Activated CD4-positive, alpha-beta T cell treated with anti-CD3 and anti-CD28 coated beads, Interleukin-2, amount 10 ng/mL, durations not matched to agents 7 days and 5 days (primary cell): Measurements from ENCODE around the gene CPE. TPM values are rescaled to one million over a fixed set of nuclear protein-coding genes. Genes with fewer than 3 reads are reported as not detected.
"Not testable (repeated sequence)": the region's sequence is repeated elsewhere in the genome, so short reads cannot be mapped to it uniquely, and the experiment has no call there.

ENCODE experiments used
- CTCF ChIA-PET: fragments of 350-600 bp; sonication (Branson Sonifier 250); formaldehyde crosslinking; loops from one replicate; lab custom pipeline; 2021; ENCODE audit warnings: antibody characterized with exemption; lab: Charles Lee
- POLR2A ChIA-PET: fragments of 350-600 bp; sonication (Branson Sonifier 250); formaldehyde crosslinking; loops from one replicate; lab custom pipeline; 2021; ENCODE audit warnings: antibody characterized with exemption; lab: Charles Lee
- DNase-seq: peaks from one replicate; pipeline ENCODE4 v3.0.0-alpha.2; 2020
- H3K27ac Mint-ChIP-seq: one replicate; pipeline ENCODE4 v1.8.0; 2021; ENCODE audit warnings: mild to moderate bottlenecking, moderate library complexity, mixed read lengths
- H3K27me3 Mint-ChIP-seq: one replicate; pipeline ENCODE4 v1.8.0; 2021; ENCODE audit warnings: mixed read lengths
- H3K36me3 Mint-ChIP-seq: one replicate; pipeline ENCODE4 v1.8.0; 2021; ENCODE audit warnings: low read depth, mixed read lengths
- H3K4me1 Mint-ChIP-seq: one replicate; pipeline ENCODE4 v1.8.0; 2021; ENCODE audit warnings: mixed read lengths
- H3K4me3 Mint-ChIP-seq: one replicate; pipeline ENCODE4 v1.8.0; 2021; ENCODE audit warnings: mild to moderate bottlenecking, moderate library complexity, mixed read lengths
- H3K9me3 Mint-ChIP-seq: one replicate; pipeline ENCODE4 v1.8.0; 2021; ENCODE audit warnings: mixed read lengths
- total RNA-seq, 2 experiments: library from RNA; stranded (reverse); gene quantifications; one replicate each; pipeline ENCODE4 v1.2.3, GENCODE V29; 2021

The CPE gene
- total RNA-seq, result not detected

DNA sequence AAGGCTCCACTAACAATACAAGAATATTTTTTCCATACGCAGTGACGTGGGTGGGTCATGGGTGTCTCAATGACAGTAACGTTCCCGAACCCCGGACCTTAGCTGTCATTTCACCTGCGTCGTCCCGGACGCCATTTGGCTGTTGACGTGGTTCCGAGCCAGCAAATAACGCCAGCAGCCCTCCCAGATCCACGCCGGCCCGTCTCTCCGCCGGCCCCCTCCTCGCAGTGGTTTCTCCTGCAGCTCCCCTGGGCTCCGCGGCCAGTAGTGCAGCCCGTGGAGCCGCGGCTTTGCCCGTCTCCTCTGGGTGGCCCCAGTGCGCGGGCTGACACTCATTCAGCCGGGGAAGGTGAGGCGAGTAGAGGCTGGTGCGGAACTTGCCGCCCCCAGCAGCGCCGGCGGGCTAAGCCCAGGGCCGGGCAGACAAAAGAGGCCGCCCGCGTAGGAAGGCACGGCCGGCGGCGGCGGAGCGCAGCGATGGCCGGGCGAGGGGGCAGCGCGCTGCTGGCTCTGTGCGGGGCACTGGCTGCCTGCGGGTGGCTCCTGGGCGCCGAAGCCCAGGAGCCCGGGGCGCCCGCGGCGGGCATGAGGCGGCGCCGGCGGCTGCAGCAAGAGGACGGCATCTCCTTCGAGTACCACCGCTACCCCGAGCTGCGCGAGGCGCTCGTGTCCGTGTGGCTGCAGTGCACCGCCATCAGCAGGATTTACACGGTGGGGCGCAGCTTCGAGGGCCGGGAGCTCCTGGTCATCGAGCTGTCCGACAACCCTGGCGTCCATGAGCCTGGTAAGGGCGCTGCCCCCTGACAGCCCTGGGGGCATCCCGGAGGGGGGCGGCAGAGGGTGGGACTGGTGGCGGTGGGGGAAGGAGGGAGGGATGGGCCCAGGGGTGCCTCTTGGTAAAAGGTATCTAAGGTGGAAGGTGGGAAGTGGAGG is at the start of gene CPE:
Gene CPE, plus strand, starts transcription at position 264 of the 933 bp plus-strand sequence. Its CDS starts 214 bp downstream, at position 478.
- Mint-ChIP-seq H3K4me3 (peak within 1 kb of the TSS; percentile 55), H3K36me3 (no peaks in the 10 kb centered on the region), H3K27ac (no peak within 1 kb of the TSS), H3K4me1 (no peaks in the 10 kb centered on the region), H3K9me3 (no peaks in the 10 kb centered on the region), H3K27me3 (peaks cover 72% of the 10 kb centered on the region)
- ChIA-PET POLR2A (no interaction called here), CTCF (interaction anchor here (0.6 to 1.1 kb wide), 3 partner anchors 20 to 417 kb away, joined by 3 read pairs; no protein-coding TSS in a partner anchor)
- peak; percentile 47 for DNase-seq

DNA sequence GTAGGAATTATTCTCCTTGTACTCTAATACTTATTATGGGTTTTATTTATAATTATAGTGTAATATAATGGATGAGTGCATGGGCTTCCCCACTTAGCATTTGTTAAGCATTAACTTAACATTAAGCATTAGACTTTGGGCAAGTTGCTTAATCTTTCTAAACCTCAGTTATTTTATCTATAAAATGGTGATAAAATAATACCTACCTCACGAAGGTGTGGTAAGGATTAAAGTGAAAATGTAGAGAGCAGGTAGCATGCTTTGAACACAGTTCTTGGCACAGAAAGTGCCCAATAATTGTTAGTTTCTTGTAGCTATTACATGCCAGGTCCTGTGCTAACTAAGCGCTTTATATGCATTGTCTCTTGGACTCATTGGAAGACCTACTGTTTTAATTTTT is 48.7 kb upstream of the CPE start:
- H3K4me1 Mint-ChIP-seq, result peaks cover 35% of the 10 kb centered on the region
- CTCF ChIA-PET, result interaction anchor here (0.6 to 1.3 kb wide), 4 partner anchors 14 to 129 kb away, joined by 4 read pairs; no protein-coding TSS in a partner anchor
- H3K9me3 Mint-ChIP-seq, result no peaks in the 10 kb centered on the region
- peak overlapping the region; percentile 45 for H3K4me3 Mint-ChIP-seq
- DNase-seq, result no peak
- no peaks in the 10 kb centered on the region for H3K27me3 Mint-ChIP-seq
- peaks cover 37% of the 10 kb centered on the region for H3K36me3 Mint-ChIP-seq
- H3K27ac Mint-ChIP-seq, result no peak overlapping the region
- POLR2A ChIA-PET, result no interaction called here

DNA sequence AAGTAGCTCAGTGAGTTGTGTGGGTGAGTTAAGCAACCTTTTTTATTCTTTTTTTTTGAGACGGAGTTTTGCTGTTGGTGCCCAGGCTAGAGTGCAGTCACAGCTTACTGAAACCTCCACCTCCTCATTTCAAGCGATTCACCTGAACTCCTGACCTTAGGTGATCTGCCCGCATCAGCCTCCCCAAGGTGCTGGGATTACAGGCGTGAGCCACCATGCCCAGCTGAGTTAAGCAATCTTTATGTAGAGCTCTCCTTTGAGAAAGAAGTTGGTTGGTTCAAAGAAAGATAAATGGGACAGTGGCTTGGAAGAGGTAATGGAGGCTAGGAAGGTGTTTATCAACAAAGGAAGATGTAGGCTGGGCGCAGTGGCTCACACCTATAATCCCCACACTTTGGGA is 48.1 kb upstream of the CPE start:
- peaks cover 32% of the 10 kb centered on the region for H3K36me3 Mint-ChIP-seq
- CTCF ChIA-PET, result interaction anchor here (0.8 to 1.3 kb wide), 5 partner anchors 14 to 217 kb away, joined by 3 to 4 read pairs (median 4); no protein-coding TSS in a partner anchor
- peaks cover 41% of the 10 kb centered on the region for H3K4me1 Mint-ChIP-seq
- H3K27me3 Mint-ChIP-seq, result no peaks in the 10 kb centered on the region
- POLR2A ChIA-PET, result no interaction called here
- DNase-seq, result no peak
- peak overlapping the region; percentile 7 for H3K27ac Mint-ChIP-seq
- H3K4me3 Mint-ChIP-seq, result peak overlapping the region; percentile 42
- H3K9me3 Mint-ChIP-seq, result no peaks in the 10 kb centered on the region

DNA sequence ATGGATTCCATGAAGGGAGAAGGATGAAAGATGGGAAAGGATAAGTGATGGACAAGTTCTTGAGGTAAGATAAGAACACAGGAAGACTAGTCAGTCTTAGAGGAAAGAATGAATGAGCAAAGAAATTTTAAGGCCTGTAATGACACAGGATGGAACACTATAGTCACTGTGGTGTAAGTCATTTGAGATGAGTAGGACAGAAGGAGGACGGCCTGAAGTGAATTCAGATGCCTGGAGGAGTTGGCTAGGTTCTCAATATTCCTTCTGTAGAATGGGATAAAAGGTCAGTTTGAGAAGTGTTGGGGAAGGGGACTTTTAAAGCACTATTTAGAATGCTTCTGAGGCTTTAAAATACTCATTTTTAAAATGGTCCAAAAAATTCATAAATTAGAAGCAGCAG is 47.4 kb upstream of the CPE start:
- ChIA-PET POLR2A (no interaction called here), CTCF (interaction anchor here (0.6 to 1.0 kb wide), 2 partner anchors 81 to 218 kb away, joined by 3 read pairs; no protein-coding TSS in a partner anchor)
- H3K36me3 Mint-ChIP-seq, result peaks cover 31% of the 10 kb centered on the region
- H3K27ac Mint-ChIP-seq, result no peak overlapping the region
- no peaks in the 10 kb centered on the region for H3K9me3 Mint-ChIP-seq
- H3K4me1 Mint-ChIP-seq, result peaks cover 41% of the 10 kb centered on the region
- H3K27me3 Mint-ChIP-seq, result no peaks in the 10 kb centered on the region
- no peak for DNase-seq
- peak overlapping the region; percentile 17 for H3K4me3 Mint-ChIP-seq

DNA sequence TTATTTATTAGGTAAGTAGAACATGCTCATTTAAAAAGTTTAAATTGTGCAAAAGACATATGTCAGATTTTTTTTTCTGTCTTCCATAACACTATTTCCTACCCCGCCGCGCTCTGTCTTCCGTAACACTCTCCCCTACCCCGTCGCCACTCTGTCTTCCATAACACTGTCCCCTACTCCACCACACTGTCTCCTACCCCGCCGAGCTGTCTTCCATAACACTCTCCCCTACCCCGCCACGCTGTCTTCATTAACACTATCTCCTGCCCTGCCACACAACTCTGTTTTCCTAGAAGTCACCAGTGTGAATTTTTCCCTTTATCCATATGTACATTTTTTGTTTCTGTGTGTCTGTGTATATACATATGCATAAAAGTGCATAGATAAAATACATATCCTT is 47.0 kb upstream of the CPE start:
- H3K27ac Mint-ChIP-seq, result peak overlapping the region; percentile 58
- no peaks in the 10 kb centered on the region for H3K27me3 Mint-ChIP-seq
- no peak for DNase-seq
- H3K36me3 Mint-ChIP-seq, result peaks cover 34% of the 10 kb centered on the region
- peaks cover 44% of the 10 kb centered on the region for H3K4me1 Mint-ChIP-seq
- ChIA-PET CTCF (no interaction called here), POLR2A (no interaction called here)
- H3K4me3 Mint-ChIP-seq, result peak overlapping the region; percentile 20
- no peaks in the 10 kb centered on the region for H3K9me3 Mint-ChIP-seq

DNA sequence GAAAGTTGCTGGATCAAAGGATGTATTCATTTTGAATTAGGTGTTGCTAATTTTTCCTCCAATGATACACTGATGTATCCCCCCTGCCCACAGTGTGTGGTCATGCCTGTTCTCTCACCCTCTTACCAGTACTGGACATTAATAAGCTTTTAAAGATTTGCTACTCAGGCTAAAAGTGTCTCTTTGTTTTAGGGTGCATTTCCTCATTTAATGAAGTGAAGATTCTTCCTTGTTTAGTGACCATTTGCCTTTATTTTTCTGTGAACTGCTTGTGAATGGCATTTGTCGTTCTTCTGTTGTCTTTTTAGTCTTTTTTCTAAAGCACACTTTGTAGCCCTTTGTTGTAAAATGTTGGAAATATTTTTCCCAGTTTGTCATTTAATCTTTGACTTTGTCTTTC is 46.3 kb upstream of the CPE start:
- Mint-ChIP-seq H3K4me1 (peaks cover 49% of the 10 kb centered on the region), H3K27ac (no peak overlapping the region), H3K36me3 (peaks cover 37% of the 10 kb centered on the region), H3K4me3 (no peak overlapping the region), H3K27me3 (no peaks in the 10 kb centered on the region), H3K9me3 (no peaks in the 10 kb centered on the region)
- CTCF ChIA-PET, result no interaction called here
- POLR2A ChIA-PET, result no interaction called here
- DNase-seq, result no peak

DNA sequence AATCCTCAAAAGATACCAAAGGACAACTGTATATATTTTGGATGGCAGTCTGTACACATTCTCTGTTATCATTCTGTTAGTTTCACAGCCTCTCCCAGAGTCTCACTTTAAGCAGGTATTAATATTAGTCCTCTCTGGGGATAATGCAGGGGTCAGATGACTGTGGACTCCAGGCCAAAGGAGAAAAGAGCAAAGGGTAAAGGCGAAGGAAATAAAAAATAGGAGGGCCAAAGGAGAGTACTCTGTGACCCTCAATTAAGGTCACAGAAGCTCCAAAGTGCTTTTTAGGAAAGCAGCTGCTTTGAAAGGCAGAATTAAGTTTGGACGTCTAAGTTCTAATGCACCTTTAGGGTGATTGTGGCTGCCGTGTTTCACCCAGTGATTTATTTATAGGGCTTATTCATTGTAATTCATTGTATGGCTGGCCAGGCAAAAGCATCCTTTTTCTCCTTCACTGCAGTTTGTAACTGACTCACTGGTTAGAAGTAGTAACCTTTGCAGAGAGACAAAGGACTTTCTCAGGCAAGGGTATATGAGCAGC is 43.6 kb upstream of the CPE start:
- ChIA-PET CTCF (interaction anchor here (1.0 to 1.3 kb wide), 2 partner anchors 11 to 204 kb away, joined by 3 to 4 read pairs; no protein-coding TSS in a partner anchor), POLR2A (no interaction called here)
- peaks cover 45% of the 10 kb centered on the region for H3K4me1 Mint-ChIP-seq
- no peaks in the 10 kb centered on the region for H3K9me3 Mint-ChIP-seq
- H3K27ac Mint-ChIP-seq, result no peak overlapping the region
- no peaks in the 10 kb centered on the region for H3K27me3 Mint-ChIP-seq
- DNase-seq, result no peak
- no peak overlapping the region for H3K4me3 Mint-ChIP-seq
- peaks cover 50% of the 10 kb centered on the region for H3K36me3 Mint-ChIP-seq

DNA sequence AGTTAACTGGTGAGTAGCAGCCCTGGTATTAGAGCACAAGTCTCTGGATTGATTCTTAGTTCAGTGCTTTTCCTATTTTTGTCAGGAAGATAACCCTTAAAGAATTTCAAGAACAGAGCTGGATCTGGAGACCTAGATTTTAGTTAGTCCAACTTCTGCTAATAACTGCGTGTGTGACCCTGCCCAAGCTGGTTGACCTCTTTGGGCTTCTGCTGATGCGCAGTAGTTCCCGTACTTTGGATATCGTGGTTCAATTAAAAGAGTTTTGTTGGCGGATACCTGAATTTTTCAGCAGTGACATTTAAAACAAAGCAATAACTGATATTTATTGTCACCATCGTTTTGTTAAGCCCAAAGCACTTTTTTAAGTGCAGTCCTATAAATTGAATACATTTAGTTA is 42.1 kb upstream of the CPE start:
- CTCF ChIA-PET, result no interaction called here
- H3K9me3 Mint-ChIP-seq, result no peaks in the 10 kb centered on the region
- peaks cover 43% of the 10 kb centered on the region for H3K36me3 Mint-ChIP-seq
- H3K4me1 Mint-ChIP-seq, result peaks cover 31% of the 10 kb centered on the region
- H3K4me3 Mint-ChIP-seq, result no peak overlapping the region
- POLR2A ChIA-PET, result no interaction called here
- DNase-seq, result no peak
- no peaks in the 10 kb centered on the region for H3K27me3 Mint-ChIP-seq
- H3K27ac Mint-ChIP-seq, result no peak overlapping the region

DNA sequence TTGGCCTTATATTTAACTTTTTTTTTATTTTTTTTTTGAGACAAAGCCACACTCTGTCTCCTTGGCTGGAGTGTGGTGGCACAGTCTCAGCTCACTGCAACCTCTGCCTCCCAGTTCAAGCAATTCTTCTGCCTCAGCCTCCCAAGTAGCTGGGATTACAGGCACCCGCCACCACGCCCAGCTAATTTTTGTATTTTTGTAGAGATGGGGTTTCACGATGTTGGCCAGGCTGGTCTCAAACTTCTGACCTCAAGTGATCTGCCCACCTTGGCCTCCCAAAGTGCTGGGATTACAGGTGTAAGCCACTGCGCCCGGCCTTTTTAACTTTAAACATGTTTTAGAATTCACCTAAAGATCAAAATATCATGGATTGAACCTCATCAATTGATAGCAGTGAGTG is 36.5 kb upstream of the CPE start:
- H3K9me3 Mint-ChIP-seq, H3K27me3 Mint-ChIP-seq, H3K4me1 Mint-ChIP-seq, H3K4me3 Mint-ChIP-seq, DNase-seq, POLR2A ChIA-PET, H3K27ac Mint-ChIP-seq: not testable (repeated sequence)
- CTCF ChIA-PET, result interaction anchor here (0.7 to 1.6 kb wide), 2 partner anchors 15 to 182 kb away, joined by 4 to 5 read pairs; partner anchors contain the start of gene MSMO1
- H3K36me3 Mint-ChIP-seq, result peaks cover 32% of the 10 kb centered on the region

DNA sequence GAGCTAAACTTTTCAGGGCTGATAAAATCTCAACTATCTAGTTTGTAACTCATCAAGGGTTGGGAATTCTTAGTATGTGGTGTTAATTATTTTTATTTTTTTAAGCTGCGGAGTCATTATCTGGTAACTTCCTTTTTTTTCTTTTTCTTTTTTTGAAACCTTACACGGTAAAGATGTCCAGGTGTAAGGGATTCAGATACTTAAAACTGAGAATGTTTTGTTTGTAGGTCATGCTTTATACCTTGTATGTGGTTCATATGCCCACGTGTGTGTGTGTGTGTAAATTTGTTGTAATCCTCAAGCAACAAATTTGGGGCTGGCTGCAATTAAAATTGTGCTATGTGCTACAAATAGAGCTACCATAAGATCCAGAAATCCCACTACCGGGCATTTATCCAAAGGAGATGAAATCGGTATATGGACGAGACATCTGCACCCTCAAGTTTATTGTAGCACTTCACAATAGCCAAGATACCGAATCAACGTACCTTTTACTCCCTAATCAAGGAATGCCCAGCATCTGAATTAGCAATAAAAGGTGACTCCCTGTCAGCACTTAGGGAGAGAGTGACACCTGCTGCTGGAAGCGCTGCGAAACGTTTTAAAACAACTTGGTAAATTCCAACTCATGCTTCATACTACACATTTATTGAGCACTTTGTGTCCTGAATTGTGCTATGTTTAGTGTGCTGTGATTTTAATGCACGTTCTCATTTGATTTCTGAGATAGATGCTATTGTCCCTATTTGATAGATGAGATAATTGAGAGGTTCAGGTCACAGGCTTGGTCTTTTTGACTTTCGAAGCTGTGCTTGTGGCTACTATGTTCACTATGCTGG is 35.2 kb upstream of the CPE start:
- peak; percentile 41 for DNase-seq
- no peaks in the 10 kb centered on the region for H3K27me3 Mint-ChIP-seq
- no peak overlapping the region for H3K4me3 Mint-ChIP-seq
- peaks cover 4% of the 10 kb centered on the region for H3K4me1 Mint-ChIP-seq
- POLR2A ChIA-PET, result no interaction called here
- no peak overlapping the region for H3K27ac Mint-ChIP-seq
- no peaks in the 10 kb centered on the region for H3K9me3 Mint-ChIP-seq
- H3K36me3 Mint-ChIP-seq, result peaks cover 24% of the 10 kb centered on the region
- CTCF ChIA-PET, result interaction anchor here (0.5 to 1.6 kb wide), 3 partner anchors 16 to 155 kb away, joined by 3 to 4 read pairs (median 4); partner anchors contain the start of gene MSMO1

DNA sequence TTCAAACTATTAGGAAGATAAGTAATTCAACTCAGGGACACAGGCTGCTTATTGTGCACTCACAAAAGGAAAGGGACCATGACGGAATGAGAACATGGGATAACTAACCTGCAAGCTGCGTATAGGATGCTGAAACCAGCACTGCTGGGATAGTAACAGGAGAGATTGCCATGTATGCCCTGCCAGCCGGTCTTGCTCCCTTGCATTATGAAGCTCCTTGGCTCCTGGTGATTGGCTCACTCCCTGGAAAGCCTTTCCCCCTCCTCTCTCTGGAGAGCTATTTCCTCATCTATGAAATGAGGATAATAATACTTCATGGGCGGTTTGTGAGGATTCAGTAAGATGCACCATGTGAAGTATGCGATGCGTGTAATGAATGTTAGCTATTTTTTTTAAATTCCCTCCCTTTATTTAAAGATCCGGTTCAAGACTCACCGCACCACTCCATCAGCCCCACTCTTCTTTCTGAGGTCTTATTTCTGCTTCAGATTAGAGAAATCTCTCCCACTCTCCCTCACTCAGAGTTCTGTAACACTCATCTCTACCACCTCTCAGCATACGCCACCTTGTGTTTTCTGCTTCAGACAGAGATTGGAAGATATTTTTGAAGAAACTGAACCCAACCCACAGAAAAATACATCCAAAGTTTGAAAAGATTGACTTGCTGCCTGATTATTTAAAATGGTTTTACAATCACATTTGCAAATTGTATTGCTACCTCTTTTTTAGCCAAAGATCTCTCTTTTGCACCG is 33.0 kb upstream of the CPE start:
- peaks cover 16% of the 10 kb centered on the region for H3K36me3 Mint-ChIP-seq
- H3K9me3 Mint-ChIP-seq, result no peaks in the 10 kb centered on the region
- ChIA-PET POLR2A (interaction anchor here (0.6 kb wide), 1 partner anchor 51 kb away, joined by 4 read pairs; no protein-coding TSS in a partner anchor), CTCF (interaction anchor here (1.1 to 1.7 kb wide), 2 partner anchors 11 to 214 kb away, joined by 3 to 4 read pairs; no protein-coding TSS in a partner anchor)
- H3K4me3 Mint-ChIP-seq, result no peak overlapping the region
- H3K4me1 Mint-ChIP-seq, result peaks cover 4% of the 10 kb centered on the region
- DNase-seq, result no peak
- H3K27me3 Mint-ChIP-seq, result no peaks in the 10 kb centered on the region
- H3K27ac Mint-ChIP-seq, result no peak overlapping the region
